ENCODE data around the gene ADAMTSL3.

DNA sequence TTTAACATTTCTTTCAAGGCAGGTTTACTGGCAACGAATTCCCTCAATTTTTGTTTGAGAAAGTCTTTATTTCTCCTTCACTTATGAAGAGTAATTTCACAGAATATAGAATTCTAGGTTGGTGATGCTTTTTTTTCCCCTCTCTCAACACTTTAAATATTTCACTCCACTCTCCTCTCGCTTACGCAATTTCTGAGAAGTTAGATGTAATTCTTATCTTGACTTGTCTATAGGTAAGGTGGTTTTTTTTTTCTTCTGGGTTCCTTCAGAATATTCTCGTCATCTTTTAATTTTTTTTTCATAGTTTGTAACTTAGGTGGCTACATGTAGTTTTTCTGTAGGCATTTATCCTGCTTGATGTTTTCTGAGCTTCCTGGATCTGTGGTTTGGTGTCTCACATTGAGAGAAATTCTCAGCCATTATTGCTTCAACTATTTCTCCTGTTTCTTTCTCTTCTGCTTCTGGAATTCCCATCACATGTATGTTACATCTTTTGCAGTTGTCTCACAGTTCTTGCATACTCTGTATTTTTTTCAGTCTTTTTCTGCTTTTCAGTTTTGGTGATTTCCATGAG, 392.2 kb downstream of the ADAMTSL3 start:
- TF ChIP-seq, protein P1, sequence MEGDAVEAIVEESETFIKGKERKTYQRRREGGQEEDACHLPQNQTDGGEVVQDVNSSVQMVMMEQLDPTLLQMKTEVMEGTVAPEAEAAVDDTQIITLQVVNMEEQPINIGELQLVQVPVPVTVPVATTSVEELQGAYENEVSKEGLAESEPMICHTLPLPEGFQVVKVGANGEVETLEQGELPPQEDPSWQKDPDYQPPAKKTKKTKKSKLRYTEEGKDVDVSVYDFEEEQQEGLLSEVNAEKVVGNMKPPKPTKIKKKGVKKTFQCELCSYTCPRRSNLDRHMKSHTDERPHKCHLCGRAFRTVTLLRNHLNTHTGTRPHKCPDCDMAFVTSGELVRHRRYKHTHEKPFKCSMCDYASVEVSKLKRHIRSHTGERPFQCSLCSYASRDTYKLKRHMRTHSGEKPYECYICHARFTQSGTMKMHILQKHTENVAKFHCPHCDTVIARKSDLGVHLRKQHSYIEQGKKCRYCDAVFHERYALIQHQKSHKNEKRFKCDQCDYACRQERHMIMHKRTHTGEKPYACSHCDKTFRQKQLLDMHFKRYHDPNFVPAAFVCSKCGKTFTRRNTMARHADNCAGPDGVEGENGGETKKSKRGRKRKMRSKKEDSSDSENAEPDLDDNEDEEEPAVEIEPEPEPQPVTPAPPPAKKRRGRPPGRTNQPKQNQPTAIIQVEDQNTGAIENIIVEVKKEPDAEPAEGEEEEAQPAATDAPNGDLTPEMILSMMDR (conservative IDR thresholded peaks at IDR 0.05 in 1 of 2, IDR thresholded peaks at IDR 0.05 in 1 of 2; ENCODE audit: low read depth in 1 of 2, low read length in 2 of 2), result no peak
- no peak for TF ChIP-seq EZH2 (IDR thresholded peaks at IDR 0.05; ENCODE audit: low read length, missing control alignments)
